ENCODE results near the gene TTC28. TPM values are rescaled to one million over a fixed set of nuclear protein-coding genes. Genes with fewer than 3 reads are reported as not detected.

TTC28 gene
- polyA plus RNA-seq, 3 donors from 2014 or later, result 0.03 to 0.65 TPM; not detected in 1

GRCh38 chr22:28609921-28610320, 69.7 kb downstream of the TTC28 start:
- no peaks in the 10 kb centered on the region for H3K36me3 Mint-ChIP-seq
- no peak overlapping the region for H3K4me3 Mint-ChIP-seq
- no peak for DNase-seq
- H3K9me3 Mint-ChIP-seq, result peaks cover 0 to 3% (median 0%) of the 10 kb centered on the region in 6 donors
- H3K4me1 Mint-ChIP-seq, result no peaks in the 10 kb centered on the region
- H3K27me3 Mint-ChIP-seq (ENCODE audit: low read depth in 3 of 3), result peaks cover 11 to 39% (median 13%) of the 10 kb centered on the region in 3 donors
- H3K27ac Mint-ChIP-seq, result no peak overlapping the region

- H3K27me3 Mint-ChIP-seq (ENCODE audit: low read depth in 3 of 3), result peaks cover 9 to 28% (median 11%) of the 10 kb centered on the region in 3 donors
- no peak for DNase-seq
- H3K9me3 Mint-ChIP-seq, result no peaks in the 10 kb centered on the region
- H3K4me3 Mint-ChIP-seq, result no peak overlapping the region
- H3K27ac Mint-ChIP-seq, result no peak overlapping the region
- no peaks in the 10 kb centered on the region for H3K36me3 Mint-ChIP-seq
- H3K4me1 Mint-ChIP-seq, result no peaks in the 10 kb centered on the region
These were observed 71.1 kb downstream of the TTC28 start for GRCh38 chr22:28608546-28608945.

GRCh38 chr22:28607795-28608194, 71.8 kb downstream of the TTC28 start:
- Mint-ChIP-seq H3K4me1 (no peaks in the 10 kb centered on the region), H3K9me3 (no peaks in the 10 kb centered on the region), H3K4me3 (no peak overlapping the region), H3K27ac (no peak overlapping the region), H3K36me3 (no peaks in the 10 kb centered on the region), H3K27me3 (ENCODE audit: low read depth in 3 of 3) (peaks cover 9 to 28% (median 11%) of the 10 kb centered on the region in 3 donors)
- DNase-seq, result no peak

GRCh38 chr22:28604966-28605761, 74.5 kb downstream of the TTC28 start:
- Mint-ChIP-seq H3K36me3 (no peaks in the 10 kb centered on the region), H3K4me3 (no peak overlapping the region), H3K9me3 (no peaks in the 10 kb centered on the region), H3K27me3 (ENCODE audit: low read depth in 3 of 3) (peaks cover 2 to 12% (median 6%) of the 10 kb centered on the region in 3 donors), H3K27ac (no peak overlapping the region), H3K4me1 (no peaks in the 10 kb centered on the region)
- DNase-seq, result no peak

GRCh38 chr22:28601915-28602314, 77.7 kb downstream of the TTC28 start:
- Mint-ChIP-seq H3K27me3 (ENCODE audit: low read depth in 3 of 3) (peaks cover 2 to 6% (median 4%) of the 10 kb centered on the region in 3 donors), H3K4me1 (no peaks in the 10 kb centered on the region), H3K4me3 (no peak overlapping the region), H3K27ac (no peak overlapping the region), H3K9me3 (no peaks in the 10 kb centered on the region), H3K36me3 (no peaks in the 10 kb centered on the region)
- DNase-seq, result no peak

GRCh38 chr22:28600546-28601143, 79.0 kb downstream of the TTC28 start:
- H3K27me3 Mint-ChIP-seq (ENCODE audit: low read depth in 3 of 3), result peaks cover 0 to 6% (median 4%) of the 10 kb centered on the region in 3 donors
- peak; percentile 53 to 63 (median 55) for DNase-seq
- no peak overlapping the region for H3K27ac Mint-ChIP-seq
- no peaks in the 10 kb centered on the region for H3K36me3 Mint-ChIP-seq
- H3K4me3 Mint-ChIP-seq, result no peak overlapping the region
- H3K4me1 Mint-ChIP-seq, result no peaks in the 10 kb centered on the region
- H3K9me3 Mint-ChIP-seq, result no peaks in the 10 kb centered on the region

GRCh38 chr22:28599693-28600092, 79.9 kb downstream of the TTC28 start:
- DNase-seq, result no peak
- H3K4me1 Mint-ChIP-seq, result no peaks in the 10 kb centered on the region
- no peak overlapping the region for H3K4me3 Mint-ChIP-seq
- peaks cover 0 to 4% (median 4%) of the 10 kb centered on the region in 3 donors for H3K27me3 Mint-ChIP-seq (ENCODE audit: low read depth in 3 of 3)
- H3K36me3 Mint-ChIP-seq, result no peaks in the 10 kb centered on the region
- no peaks in the 10 kb centered on the region for H3K9me3 Mint-ChIP-seq
- H3K27ac Mint-ChIP-seq, result no peak overlapping the region

GRCh38 chr22:28597665-28598064, 82.0 kb downstream of the TTC28 start:
- no peak for DNase-seq
- H3K27ac Mint-ChIP-seq, result no peak overlapping the region
- H3K4me1 Mint-ChIP-seq, result no peaks in the 10 kb centered on the region
- H3K9me3 Mint-ChIP-seq, result no peaks in the 10 kb centered on the region
- no peaks in the 10 kb centered on the region for H3K36me3 Mint-ChIP-seq
- H3K27me3 Mint-ChIP-seq (ENCODE audit: low read depth in 3 of 3), result peaks cover 0 to 6% (median 3%) of the 10 kb centered on the region in 3 donors
- no peak overlapping the region for H3K4me3 Mint-ChIP-seq

GRCh38 chr22:28594797-28595462, 84.7 kb downstream of the TTC28 start:
- DNase-seq, result peak; percentile 18 to 29 (median 19)
- Mint-ChIP-seq H3K36me3 (no peaks in the 10 kb centered on the region), H3K9me3 (no peaks in the 10 kb centered on the region), H3K27ac (no peak overlapping the region), H3K27me3 (ENCODE audit: low read depth in 3 of 3) (peaks cover 4 to 5% (median 4%) of the 10 kb centered on the region in 3 donors), H3K4me3 (no peak overlapping the region), H3K4me1 (no peaks in the 10 kb centered on the region)

GRCh38 chr22:28594076-28594796, 85.4 kb downstream of the TTC28 start:
- H3K27ac Mint-ChIP-seq, result no peak overlapping the region
- H3K9me3 Mint-ChIP-seq, result no peaks in the 10 kb centered on the region
- DNase-seq, result no peak
- H3K36me3 Mint-ChIP-seq, result no peaks in the 10 kb centered on the region
- H3K4me1 Mint-ChIP-seq, result no peaks in the 10 kb centered on the region
- H3K4me3 Mint-ChIP-seq, result no peak overlapping the region
- H3K27me3 Mint-ChIP-seq (ENCODE audit: low read depth in 3 of 3), result peaks cover 4 to 5% (median 4%) of the 10 kb centered on the region in 3 donors

- Mint-ChIP-seq H3K27ac (no peak overlapping the region), H3K4me3 (no peak overlapping the region), H3K4me1 (no peaks in the 10 kb centered on the region), H3K27me3 (ENCODE audit: low read depth in 3 of 3) (peaks cover 4 to 5% (median 4%) of the 10 kb centered on the region in 3 donors), H3K9me3 (no peaks in the 10 kb centered on the region), H3K36me3 (no peaks in the 10 kb centered on the region)
- DNase-seq, result no peak
These were observed 86.3 kb downstream of the TTC28 start for GRCh38 chr22:28593299-28593698.

GRCh38 chr22:28589102-28589750, 90.4 kb downstream of the TTC28 start:
- no peaks in the 10 kb centered on the region for H3K9me3 Mint-ChIP-seq
- H3K27ac Mint-ChIP-seq, result no peak overlapping the region
- no peaks in the 10 kb centered on the region for H3K36me3 Mint-ChIP-seq
- DNase-seq, result no peak
- H3K27me3 Mint-ChIP-seq (ENCODE audit: low read depth in 3 of 3), result peaks cover 2 to 5% (median 4%) of the 10 kb centered on the region in 3 donors
- no peaks in the 10 kb centered on the region for H3K4me1 Mint-ChIP-seq
- H3K4me3 Mint-ChIP-seq, result no peak overlapping the region

GRCh38 chr22:28585324-28585723, 94.3 kb downstream of the TTC28 start:
- Mint-ChIP-seq H3K9me3 (no peaks in the 10 kb centered on the region), H3K36me3 (no peaks in the 10 kb centered on the region), H3K27ac (no peak overlapping the region)

More at GRCh38 chr22:28585324-28585723, 94.3 kb downstream of the TTC28 start:
- Mint-ChIP-seq H3K4me1 (no peaks in the 10 kb centered on the region), H3K4me3 (no peak overlapping the region), H3K27me3 (ENCODE audit: low read depth in 3 of 3) (peaks cover 0 to 2% (median under 1%) of the 10 kb centered on the region in 3 donors)
- DNase-seq, result no peak
